ENCODE data around the gene LHPP. TPM values are rescaled to one million over a fixed set of nuclear protein-coding genes. Genes with fewer than 3 reads are reported as not detected.

Gene LHPP
- total and polyA plus RNA-seq, 10 of the 15 experiments (the other 5 are each of a cell fraction or from before 2014, with no cell fraction given) = 0.79 to 9.8 (median 6.7) TPM

DNA sequence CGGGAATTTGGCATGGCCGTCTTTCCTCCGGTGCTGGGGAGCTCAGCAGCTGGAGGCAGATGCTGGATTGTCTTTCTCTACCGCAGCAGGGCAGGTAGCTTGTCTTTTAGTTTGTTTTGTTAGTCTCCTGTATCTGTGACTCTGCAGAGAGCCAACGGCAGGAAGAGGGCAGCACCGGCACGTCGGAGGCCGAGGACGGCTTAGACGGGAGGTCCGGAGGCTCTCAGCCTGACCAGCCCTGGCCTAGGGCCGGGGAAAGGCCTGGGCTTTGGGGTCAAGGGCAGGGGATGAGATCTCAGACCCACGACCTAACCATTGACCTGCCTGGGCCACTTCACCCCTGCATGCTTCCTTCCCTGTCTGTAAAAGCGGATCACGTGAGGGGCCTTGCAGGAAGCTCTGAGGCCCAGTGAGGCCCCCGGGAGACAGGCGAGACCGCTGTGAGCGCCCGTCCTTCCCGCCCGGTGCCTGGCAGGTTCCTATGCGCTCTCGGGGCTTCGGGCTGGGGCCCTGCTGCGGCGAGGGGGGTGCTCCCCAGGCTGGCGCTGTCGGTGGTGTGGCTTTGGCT, 72.7 kb downstream of the LHPP start:
- intact Hi-C loops (cut with micrococcal nuclease; ENCODE audit: unreplicated experiment) (no loop called here), in situ Hi-C loops (cut with MboI) (no loop called here)
- H3K4me2 ChIP-seq (ENCODE audit: control insufficient read depth, insufficient read depth) = no peak overlapping the region
- POLR2A ChIA-PET = no interaction called here
- CTCF ChIA-PET = interaction anchor here (0.7 to 15.4 kb wide), 7 partner anchors 30 to 330 kb away, joined by 3 to 149 read pairs (median 3); partner anchors contain the start of gene FAM53B
- no peak overlapping the region for H3K9ac ChIP-seq (ENCODE audit: control insufficient read depth, insufficient read depth, low read length)
- H3K79me2 ChIP-seq (ENCODE audit: control insufficient read depth, insufficient read depth, low read length) = no peaks in the 10 kb centered on the region
- RAD21 ChIA-PET (ENCODE audit: unreplicated experiment) = interaction anchor here (0.6 to 3.1 kb wide), 4 partner anchors 207 to 513 kb away, joined by 3 to 23 read pairs (median 7); no protein-coding TSS in a partner anchor
- H3K9me3 ChIP-seq (replicated peaks; ENCODE audit: control insufficient read depth, insufficient read depth, low read length) = no peaks in the 10 kb centered on the region
- FAIRE-seq (peak; percentile 13), DNase-seq (ENCODE audit: low read depth, low spot score) (no peak), ATAC-seq (peak; percentile 38)
- no peaks in the 10 kb centered on the region for H3K36me3 ChIP-seq (ENCODE audit: control insufficient read depth in 2 of 2, insufficient read depth in 2 of 2, low read length in 1 of 2)
- no peak overlapping the region for H3K27ac ChIP-seq (ENCODE audit: control insufficient read depth, insufficient read depth)
- no peaks in the 10 kb centered on the region; the same call in 1 of the 2 replicates for H4K20me1 ChIP-seq (ENCODE audit: control insufficient read depth, insufficient read depth)
- H2AFZ ChIP-seq (ENCODE audit: control insufficient read depth, low read depth, low read length) = peak overlapping the region; percentile 48
- no TSS peak for BruUV-seq (replicated peaks)
- WGBS (ENCODE audit: insufficient coverage, insufficient replicate concordance, low lambda C conversion rate, missing lambda C conversion rate) = 30% methylated on average over 30 of the region's 30 CpGs
- H3K4me3 ChIP-seq = no peak overlapping the region
- SMC1A ChIA-PET (ENCODE audit: uncharacterized antibody, unreplicated experiment) = interaction anchor here (0.6 to 8.8 kb wide), 5 partner anchors 16 to 215 kb away, joined by 3 to 67 read pairs (median 3); no protein-coding TSS in a partner anchor
- peaks cover 3% of the 10 kb centered on the region; the same call in 1 of the 2 replicates for H3K4me1 ChIP-seq (ENCODE audit: control insufficient read depth, insufficient read depth, low read length)
- no peaks in the 10 kb centered on the region for H3K27me3 ChIP-seq (replicated peaks in 1 of 2; ENCODE audit: control insufficient read depth in 2 of 2, insufficient read depth in 2 of 2, low read length in 1 of 2)
- TF ChIP-seq YY1 (IDR thresholded peaks at IDR 0.05; ENCODE audit: low read depth, low read length) = no peak
- TF ChIP-seq, protein P1, sequence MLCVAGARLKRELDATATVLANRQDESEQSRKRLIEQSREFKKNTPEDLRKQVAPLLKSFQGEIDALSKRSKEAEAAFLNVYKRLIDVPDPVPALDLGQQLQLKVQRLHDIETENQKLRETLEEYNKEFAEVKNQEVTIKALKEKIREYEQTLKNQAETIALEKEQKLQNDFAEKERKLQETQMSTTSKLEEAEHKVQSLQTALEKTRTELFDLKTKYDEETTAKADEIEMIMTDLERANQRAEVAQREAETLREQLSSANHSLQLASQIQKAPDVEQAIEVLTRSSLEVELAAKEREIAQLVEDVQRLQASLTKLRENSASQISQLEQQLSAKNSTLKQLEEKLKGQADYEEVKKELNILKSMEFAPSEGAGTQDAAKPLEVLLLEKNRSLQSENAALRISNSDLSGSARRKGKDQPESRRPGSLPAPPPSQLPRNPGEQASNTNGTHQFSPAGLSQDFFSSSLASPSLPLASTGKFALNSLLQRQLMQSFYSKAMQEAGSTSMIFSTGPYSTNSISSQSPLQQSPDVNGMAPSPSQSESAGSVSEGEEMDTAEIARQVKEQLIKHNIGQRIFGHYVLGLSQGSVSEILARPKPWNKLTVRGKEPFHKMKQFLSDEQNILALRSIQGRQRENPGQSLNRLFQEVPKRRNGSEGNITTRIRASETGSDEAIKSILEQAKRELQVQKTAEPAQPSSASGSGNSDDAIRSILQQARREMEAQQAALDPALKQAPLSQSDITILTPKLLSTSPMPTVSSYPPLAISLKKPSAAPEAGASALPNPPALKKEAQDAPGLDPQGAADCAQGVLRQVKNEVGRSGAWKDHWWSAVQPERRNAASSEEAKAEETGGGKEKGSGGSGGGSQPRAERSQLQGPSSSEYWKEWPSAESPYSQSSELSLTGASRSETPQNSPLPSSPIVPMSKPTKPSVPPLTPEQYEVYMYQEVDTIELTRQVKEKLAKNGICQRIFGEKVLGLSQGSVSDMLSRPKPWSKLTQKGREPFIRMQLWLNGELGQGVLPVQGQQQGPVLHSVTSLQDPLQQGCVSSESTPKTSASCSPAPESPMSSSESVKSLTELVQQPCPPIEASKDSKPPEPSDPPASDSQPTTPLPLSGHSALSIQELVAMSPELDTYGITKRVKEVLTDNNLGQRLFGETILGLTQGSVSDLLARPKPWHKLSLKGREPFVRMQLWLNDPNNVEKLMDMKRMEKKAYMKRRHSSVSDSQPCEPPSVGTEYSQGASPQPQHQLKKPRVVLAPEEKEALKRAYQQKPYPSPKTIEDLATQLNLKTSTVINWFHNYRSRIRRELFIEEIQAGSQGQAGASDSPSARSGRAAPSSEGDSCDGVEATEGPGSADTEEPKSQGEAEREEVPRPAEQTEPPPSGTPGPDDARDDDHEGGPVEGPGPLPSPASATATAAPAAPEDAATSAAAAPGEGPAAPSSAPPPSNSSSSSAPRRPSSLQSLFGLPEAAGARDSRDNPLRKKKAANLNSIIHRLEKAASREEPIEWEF (IDR thresholded peaks at IDR 0.05; ENCODE audit: insufficient replicate concordance, low read depth, low read length) = no peak
- peak; percentile 63 for TF ChIP-seq RAD21 (IDR thresholded peaks at IDR 0.05; ENCODE audit: insufficient read depth, low read depth, low read length)
- TF ChIP-seq E2F8 (IDR thresholded peaks at IDR 0.05; ENCODE audit: low read depth, partially characterized antibody) = no peak
- no peak for TF ChIP-seq SMAD5 (IDR thresholded peaks at IDR 0.05; ENCODE audit: low read depth)
- TF ChIP-seq, protein P2, sequence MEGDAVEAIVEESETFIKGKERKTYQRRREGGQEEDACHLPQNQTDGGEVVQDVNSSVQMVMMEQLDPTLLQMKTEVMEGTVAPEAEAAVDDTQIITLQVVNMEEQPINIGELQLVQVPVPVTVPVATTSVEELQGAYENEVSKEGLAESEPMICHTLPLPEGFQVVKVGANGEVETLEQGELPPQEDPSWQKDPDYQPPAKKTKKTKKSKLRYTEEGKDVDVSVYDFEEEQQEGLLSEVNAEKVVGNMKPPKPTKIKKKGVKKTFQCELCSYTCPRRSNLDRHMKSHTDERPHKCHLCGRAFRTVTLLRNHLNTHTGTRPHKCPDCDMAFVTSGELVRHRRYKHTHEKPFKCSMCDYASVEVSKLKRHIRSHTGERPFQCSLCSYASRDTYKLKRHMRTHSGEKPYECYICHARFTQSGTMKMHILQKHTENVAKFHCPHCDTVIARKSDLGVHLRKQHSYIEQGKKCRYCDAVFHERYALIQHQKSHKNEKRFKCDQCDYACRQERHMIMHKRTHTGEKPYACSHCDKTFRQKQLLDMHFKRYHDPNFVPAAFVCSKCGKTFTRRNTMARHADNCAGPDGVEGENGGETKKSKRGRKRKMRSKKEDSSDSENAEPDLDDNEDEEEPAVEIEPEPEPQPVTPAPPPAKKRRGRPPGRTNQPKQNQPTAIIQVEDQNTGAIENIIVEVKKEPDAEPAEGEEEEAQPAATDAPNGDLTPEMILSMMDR (IDR thresholded peaks at IDR 0.05 in 2 of 3, conservative IDR thresholded peaks at IDR 0.05 in 1 of 3; ENCODE audit: control insufficient read depth in 2 of 3, extremely low read depth in 1 of 3, insufficient read depth in 1 of 3, low read depth in 3 of 3, low read length in 3 of 3) = peak; percentile 37 to 68 (median 40); a peak in 5 of 6 replicates
- TF ChIP-seq ATF7 (IDR thresholded peaks at IDR 0.05; ENCODE audit: low read depth) = no peak
- TF ChIP-seq USF1 (IDR thresholded peaks at IDR 0.05; ENCODE audit: borderline replicate concordance, extremely low read length, insufficient read depth, low read depth, low read length) = peak; percentile 74
